ENCODE results near the gene LRRC49. TPM values are rescaled to one million over a fixed set of nuclear protein-coding genes. Genes with fewer than 3 reads are reported as not detected.
"Not testable (repeated sequence)": the region's sequence is repeated elsewhere in the genome, so short reads cannot be mapped to it uniquely, and the experiment has no call there.

Gene LRRC49
- total RNA-seq, 2 donors from 2014 or later, result 1.2 to 1.6 TPM

GRCh38 chr15:70964058-70964457 is 71.4 kb downstream of the LRRC49 start:
- no peak overlapping the region for H3K27ac Mint-ChIP-seq
- no peaks in the 10 kb centered on the region for H3K27me3 Mint-ChIP-seq
- no peaks in the 10 kb centered on the region for H3K9me3 Mint-ChIP-seq
- H3K4me3 Mint-ChIP-seq, result no peak overlapping the region
- H3K4me1 Mint-ChIP-seq, result no peaks in the 10 kb centered on the region
- no peak for ATAC-seq (replicated peaks)
- H3K36me3 Mint-ChIP-seq (ENCODE audit: low read depth), result no peaks in the 10 kb centered on the region

- H3K4me1 Mint-ChIP-seq, result no peaks in the 10 kb centered on the region
- no peak overlapping the region for H3K27ac Mint-ChIP-seq
- H3K4me3 Mint-ChIP-seq, result no peak overlapping the region
- no peaks in the 10 kb centered on the region for H3K9me3 Mint-ChIP-seq
- H3K36me3 Mint-ChIP-seq (ENCODE audit: low read depth), result no peaks in the 10 kb centered on the region
- no peaks in the 10 kb centered on the region for H3K27me3 Mint-ChIP-seq
- ATAC-seq (replicated peaks), result no peak
Measured at GRCh38 chr15:70964686-70965085, 72.1 kb downstream of the LRRC49 start.

GRCh38 chr15:70967646-70968045 is 75.0 kb downstream of the LRRC49 start:
- Mint-ChIP-seq H3K27me3 (no peaks in the 10 kb centered on the region), H3K4me3 (no peak overlapping the region), H3K4me1 (no peaks in the 10 kb centered on the region), H3K27ac (no peak overlapping the region), H3K36me3 (ENCODE audit: low read depth) (no peaks in the 10 kb centered on the region), H3K9me3 (no peaks in the 10 kb centered on the region)
- ATAC-seq (replicated peaks), result no peak

- Mint-ChIP-seq H3K4me3 (no peak overlapping the region), H3K4me1 (no peaks in the 10 kb centered on the region), H3K27me3 (no peaks in the 10 kb centered on the region), H3K27ac (no peak overlapping the region), H3K9me3 (no peaks in the 10 kb centered on the region), H3K36me3 (ENCODE audit: low read depth) (no peaks in the 10 kb centered on the region)
- no peak for ATAC-seq (replicated peaks)
Measured at GRCh38 chr15:70974004-70974832, 81.6 kb downstream of the LRRC49 start.

GRCh38 chr15:70976851-70977250 is 84.2 kb downstream of the LRRC49 start:
- Mint-ChIP-seq H3K4me1 (no peaks in the 10 kb centered on the region), H3K4me3 (no peak overlapping the region), H3K36me3 (ENCODE audit: low read depth) (no peaks in the 10 kb centered on the region), H3K27me3 (no peaks in the 10 kb centered on the region), H3K9me3 (no peaks in the 10 kb centered on the region), H3K27ac (no peak overlapping the region)
- no peak for ATAC-seq (replicated peaks)

- Mint-ChIP-seq H3K36me3 (ENCODE audit: low read depth) (peaks cover 5% of the 10 kb centered on the region), H3K9me3 (peaks cover 16% of the 10 kb centered on the region), H3K27ac (no peak overlapping the region), H3K4me3 (no peak overlapping the region), H3K27me3 (peaks cover 6% of the 10 kb centered on the region), H3K4me1 (no peaks in the 10 kb centered on the region)
- no peak for ATAC-seq (replicated peaks)
Measured at GRCh38 chr15:70995383-70995970, 102.9 kb downstream of the LRRC49 start.

- H3K4me3 Mint-ChIP-seq, result no peak overlapping the region
- H3K27me3 Mint-ChIP-seq, result peaks cover 6% of the 10 kb centered on the region
- H3K36me3 Mint-ChIP-seq (ENCODE audit: low read depth), result peaks cover 5% of the 10 kb centered on the region
- H3K4me1 Mint-ChIP-seq, result no peaks in the 10 kb centered on the region
- peaks cover 12% of the 10 kb centered on the region for H3K9me3 Mint-ChIP-seq
- no peak for ATAC-seq (replicated peaks)
- no peak overlapping the region for H3K27ac Mint-ChIP-seq
Measured at GRCh38 chr15:70998319-70998718, 105.7 kb downstream of the LRRC49 start.

- H3K4me1 Mint-ChIP-seq, result no peaks in the 10 kb centered on the region
- peaks cover 5% of the 10 kb centered on the region for H3K36me3 Mint-ChIP-seq (ENCODE audit: low read depth)
- H3K9me3 Mint-ChIP-seq, result peaks cover 12% of the 10 kb centered on the region
- H3K4me3 Mint-ChIP-seq, result no peak overlapping the region
- peaks cover 13% of the 10 kb centered on the region for H3K27me3 Mint-ChIP-seq
- no peak for ATAC-seq (replicated peaks)
- no peak overlapping the region for H3K27ac Mint-ChIP-seq
Measured at GRCh38 chr15:71002316-71002715, 109.7 kb downstream of the LRRC49 start.

GRCh38 chr15:71003319-71003718 is 110.7 kb downstream of the LRRC49 start:
- Mint-ChIP-seq H3K4me1 (no peaks in the 10 kb centered on the region), H3K27me3 (peaks cover 9% of the 10 kb centered on the region), H3K4me3 (no peak overlapping the region), H3K27ac (no peak overlapping the region), H3K9me3 (peaks cover 7% of the 10 kb centered on the region), H3K36me3 (ENCODE audit: low read depth) (peaks cover 5% of the 10 kb centered on the region)
- ATAC-seq (replicated peaks), result no peak

GRCh38 chr15:71004506-71004905 is 111.9 kb downstream of the LRRC49 start:
- not testable (repeated sequence) for H3K36me3 Mint-ChIP-seq (ENCODE audit: low read depth); H3K27me3 Mint-ChIP-seq; H3K4me3 Mint-ChIP-seq; ATAC-seq (replicated peaks); H3K27ac Mint-ChIP-seq; H3K9me3 Mint-ChIP-seq; H3K4me1 Mint-ChIP-seq

GRCh38 chr15:71005895-71006294 is 113.3 kb downstream of the LRRC49 start:
- no peak overlapping the region for H3K4me3 Mint-ChIP-seq
- H3K27ac Mint-ChIP-seq, result no peak overlapping the region
- H3K36me3 Mint-ChIP-seq (ENCODE audit: low read depth), result no peaks in the 10 kb centered on the region
- no peaks in the 10 kb centered on the region for H3K4me1 Mint-ChIP-seq
- no peak for ATAC-seq (replicated peaks)
- no peaks in the 10 kb centered on the region for H3K9me3 Mint-ChIP-seq
- H3K27me3 Mint-ChIP-seq, result peaks cover 7% of the 10 kb centered on the region

- no peak for ATAC-seq (replicated peaks)
- Mint-ChIP-seq H3K27ac (no peak overlapping the region), H3K4me3 (no peak overlapping the region)
Measured at GRCh38 chr15:71008250-71008870, 115.7 kb downstream of the LRRC49 start.

GRCh38 chr15:71010472-71010871 is 117.8 kb downstream of the LRRC49 start:
- Mint-ChIP-seq H3K36me3 (ENCODE audit: low read depth) (no peaks in the 10 kb centered on the region), H3K4me3 (no peak overlapping the region), H3K27ac (no peak overlapping the region), H3K9me3 (no peaks in the 10 kb centered on the region), H3K4me1 (no peaks in the 10 kb centered on the region), H3K27me3 (peaks cover 3% of the 10 kb centered on the region)
- ATAC-seq (replicated peaks), result no peak

More at GRCh38 chr15:71008250-71008870, 115.7 kb downstream of the LRRC49 start:
- no peaks in the 10 kb centered on the region for H3K9me3 Mint-ChIP-seq
- no peaks in the 10 kb centered on the region for H3K36me3 Mint-ChIP-seq (ENCODE audit: low read depth)
- H3K27me3 Mint-ChIP-seq, result peaks cover 9% of the 10 kb centered on the region
- H3K4me1 Mint-ChIP-seq, result no peaks in the 10 kb centered on the region

- no peak overlapping the region for H3K27ac Mint-ChIP-seq
- no peaks in the 10 kb centered on the region for H3K4me1 Mint-ChIP-seq
- H3K36me3 Mint-ChIP-seq (ENCODE audit: low read depth), result no peaks in the 10 kb centered on the region
- no peaks in the 10 kb centered on the region for H3K9me3 Mint-ChIP-seq
- peaks cover 3% of the 10 kb centered on the region for H3K27me3 Mint-ChIP-seq
- no peak overlapping the region for H3K4me3 Mint-ChIP-seq
- no peak for ATAC-seq (replicated peaks)
Measured at GRCh38 chr15:71010997-71011396, 118.4 kb downstream of the LRRC49 start.
